ENCODE results near the gene LAMB1. TPM values are rescaled to one million over a fixed set of nuclear protein-coding genes. Genes with fewer than 3 reads are reported as not detected.

Gene LAMB1
- total and polyA plus RNA-seq, 2 donors from 2014 or later = 140 to 312 TPM

- H3K9ac ChIP-seq (ENCODE audit: low read length in 3 of 3) = no peak overlapping the region
- TF ChIP-seq CTCF (IDR thresholded peaks at IDR 0.05; ENCODE audit: borderline replicate concordance, extremely low read depth, insufficient read depth) = no peak
Observed at GRCh38 chr7:108017776-108018151, 14.8 kb upstream of the LAMB1 start.

DNA sequence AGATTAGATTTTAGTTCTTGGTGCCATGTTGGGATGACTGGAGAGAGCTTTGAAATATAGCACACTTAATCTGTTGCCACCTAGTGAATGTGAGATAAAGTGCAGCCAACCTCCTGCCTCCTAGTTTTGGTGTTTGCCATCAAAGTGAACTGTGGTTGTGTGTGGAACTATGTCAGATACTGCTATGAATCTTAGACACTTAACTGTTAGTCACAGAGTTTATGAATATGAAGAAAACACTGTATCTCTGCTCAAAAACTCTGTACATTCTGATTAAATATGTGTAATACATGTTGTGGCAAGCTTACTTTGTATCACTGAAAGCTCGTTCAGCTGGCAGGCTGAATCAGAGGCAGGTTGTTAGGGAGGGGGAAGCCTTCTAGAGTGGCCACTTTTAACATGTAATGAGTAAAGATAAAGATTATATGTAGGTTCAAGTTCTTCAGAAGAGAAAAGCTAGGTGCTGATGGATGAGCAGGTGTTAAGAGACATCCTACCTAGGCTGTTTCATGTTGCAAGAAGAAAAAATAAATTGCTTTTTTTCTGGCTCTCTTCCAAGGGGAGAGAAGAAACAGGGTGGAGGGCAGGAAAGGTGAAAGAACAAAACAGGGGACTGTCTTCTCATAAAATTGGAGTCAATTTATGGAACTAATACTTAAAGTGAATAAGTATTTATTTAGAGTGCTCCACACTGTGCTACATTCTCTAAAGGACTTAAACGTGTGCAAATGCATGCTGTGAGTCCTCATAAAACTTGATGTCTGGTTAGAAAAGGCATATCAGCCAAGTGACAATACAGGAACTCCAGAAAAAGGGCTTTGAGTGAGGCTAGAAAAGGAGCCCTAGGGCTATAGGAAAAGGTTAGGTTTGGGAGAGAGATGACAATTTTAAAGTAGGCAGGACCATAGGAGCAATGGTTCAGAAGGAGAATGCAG is 14.1 kb upstream of the LAMB1 start:
- no peaks in the 10 kb centered on the region for H3K27me3 ChIP-seq (ENCODE audit: control insufficient read depth, insufficient read depth, low read length)
- intact Hi-C loops (cut with DNase I) = no loop called here
- no peaks in the 10 kb centered on the region for H3K9me3 ChIP-seq (ENCODE audit: control insufficient read depth in 2 of 3, insufficient read depth in 1 of 3, low read length in 3 of 3)
- FAIRE-seq (peak; percentile 47), DNase-seq (peak in 1 of 5 donors; percentile 61)
- H3K4me3 ChIP-seq (ENCODE audit: low read length in 3 of 3) = no peak overlapping the region
- H3K4me1 ChIP-seq (ENCODE audit: control insufficient read depth in 2 of 3, insufficient read depth in 2 of 3, low read depth in 1 of 3, low read length in 3 of 3) = peaks cover 0 to 4% (median 2%) of the 10 kb centered on the region in 3 donors
- TF ChIP-seq CTCF (IDR thresholded peaks at IDR 0.05; ENCODE audit: borderline replicate concordance, extremely low read depth, insufficient read depth) = peak; percentile 55
- no peak overlapping the region for H3K9ac ChIP-seq (ENCODE audit: low read length in 3 of 3)
- peak overlapping the region; percentile 49 to 66 for H3K27ac ChIP-seq (ENCODE audit: low read depth in 2 of 2, low read length in 2 of 2)
- no peaks in the 10 kb centered on the region for H3K36me3 ChIP-seq (ENCODE audit: control insufficient read depth in 2 of 3, insufficient read depth in 3 of 3, low read length in 3 of 3)

More at GRCh38 chr7:108017776-108018151, 14.8 kb upstream of the LAMB1 start:
- intact Hi-C loops (cut with DNase I) = no loop called here
- no peaks in the 10 kb centered on the region for H3K27me3 ChIP-seq (ENCODE audit: control insufficient read depth, insufficient read depth, low read length)
- no peaks in the 10 kb centered on the region for H3K9me3 ChIP-seq (ENCODE audit: control insufficient read depth in 2 of 3, insufficient read depth in 1 of 3, low read length in 3 of 3)
- no peak overlapping the region for H3K4me3 ChIP-seq (ENCODE audit: low read length in 3 of 3)
- FAIRE-seq (no peak), DNase-seq (peak in 3 of 5 donors; percentile 62 to 82 (median 75))
- no peaks in the 10 kb centered on the region for H3K36me3 ChIP-seq (ENCODE audit: control insufficient read depth in 2 of 3, insufficient read depth in 3 of 3, low read length in 3 of 3)
- peak overlapping the region; percentile 49 to 66 for H3K27ac ChIP-seq (ENCODE audit: low read depth in 2 of 2, low read length in 2 of 2)
- H3K4me1 ChIP-seq (ENCODE audit: control insufficient read depth in 2 of 3, insufficient read depth in 2 of 3, low read depth in 1 of 3, low read length in 3 of 3) = peaks cover 0 to 4% (median 2%) of the 10 kb centered on the region in 3 donors

DNA sequence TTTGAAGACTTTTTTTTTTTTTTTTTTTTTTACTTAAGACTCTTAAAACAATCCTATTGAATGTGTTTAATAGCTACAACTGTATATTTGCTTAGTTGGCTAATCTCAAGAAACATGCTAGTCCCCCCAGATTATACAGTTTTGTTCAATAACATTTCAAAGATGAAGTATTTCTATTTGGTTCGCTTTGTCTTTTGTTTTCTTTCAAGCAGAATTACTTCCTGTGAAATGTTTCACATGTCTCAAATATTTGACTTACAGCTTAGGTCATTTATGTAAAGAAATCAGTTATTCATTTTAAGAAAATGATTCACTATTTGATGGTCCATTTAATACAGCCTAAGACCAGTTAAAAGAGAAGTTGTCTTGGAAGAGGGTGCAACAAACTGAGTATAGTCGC is 12.8 kb upstream of the LAMB1 start:
- DNase-seq (no peak), FAIRE-seq (no peak)
- Histone ChIP-seq H3K9ac (ENCODE audit: low read length in 3 of 3) (no peak overlapping the region), H3K9me3 (ENCODE audit: control insufficient read depth in 2 of 3, insufficient read depth in 1 of 3, low read length in 3 of 3) (no peaks in the 10 kb centered on the region), H3K4me1 (ENCODE audit: control insufficient read depth in 2 of 3, insufficient read depth in 2 of 3, low read depth in 1 of 3, low read length in 3 of 3) (peaks cover 4 to 7% (median 5%) of the 10 kb centered on the region in 3 donors), H3K27ac (ENCODE audit: low read depth in 2 of 2, low read length in 2 of 2) (no peak overlapping the region), H3K36me3 (ENCODE audit: control insufficient read depth in 2 of 3, insufficient read depth in 3 of 3, low read length in 3 of 3) (no peaks in the 10 kb centered on the region), H3K27me3 (ENCODE audit: control insufficient read depth, insufficient read depth, low read length) (no peaks in the 10 kb centered on the region), H3K4me3 (ENCODE audit: low read length in 3 of 3) (no peak overlapping the region)
- intact Hi-C loops (cut with DNase I) = no loop called here
- TF ChIP-seq CTCF (IDR thresholded peaks at IDR 0.05; ENCODE audit: borderline replicate concordance, extremely low read depth, insufficient read depth) = no peak

Data from kidney (tissue), 14 donors.